HEK293T (cell line): ENCODE results near the gene DCST2.

ENCODE experiments used
- ARNT ChIP-seq: fragments of 450-650 bp; IDR thresholded peaks from 2 replicates; pipeline ENCODE4 v1.6.1; 2017; ENCODE audit warnings: mild to moderate bottlenecking
- NFRKB ChIP-seq: fragments of 450-650 bp; IDR thresholded peaks from 2 replicates; pipeline ENCODE4 v1.6.1; 2016; ENCODE audit warnings: mild to moderate bottlenecking, moderate library complexity

DNA sequence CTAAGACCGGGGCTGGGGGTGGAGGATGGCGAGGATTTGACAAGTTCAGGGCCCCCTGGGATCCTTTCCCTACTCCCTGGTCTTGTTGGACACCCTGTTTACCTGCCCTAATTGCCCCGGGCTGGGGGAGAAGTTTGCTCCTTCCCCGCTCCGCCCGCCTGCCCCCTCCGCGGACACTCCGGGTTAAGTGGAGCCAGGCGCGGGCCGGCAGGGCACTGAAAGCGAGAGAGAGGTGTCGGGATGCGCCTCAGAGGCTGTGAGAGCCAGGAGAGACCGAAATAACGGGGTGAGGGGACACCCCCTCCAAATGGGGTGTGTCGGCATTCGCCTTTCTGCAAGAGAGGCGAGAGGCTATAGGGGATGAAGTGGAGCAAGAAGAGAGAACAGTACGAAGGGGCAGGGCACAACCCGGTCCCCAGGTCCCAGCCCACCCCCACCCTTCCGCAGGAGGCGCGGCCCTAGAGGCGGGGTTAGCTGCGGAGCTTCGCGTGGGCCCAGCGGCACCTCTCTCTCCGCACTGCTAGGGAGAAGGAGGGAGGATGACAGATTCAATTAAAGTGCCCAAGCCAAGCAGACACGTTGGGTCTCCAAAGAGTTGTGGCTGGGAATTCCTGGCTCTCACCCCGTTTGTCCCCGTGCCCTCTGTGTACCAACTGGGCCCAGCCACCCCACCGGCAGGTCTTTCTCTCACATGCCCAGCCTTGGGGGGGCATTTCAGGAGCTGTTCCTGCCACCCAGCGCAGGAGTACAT is 48.9 kb upstream of the DCST2 start:
- TF ChIP-seq ARNT (no peak), NFRKB (no peak)
